Glutamatergic neuron (in vitro differentiated cells): ENCODE data around the gene MS4A15. TPM values are rescaled to one million over a fixed set of nuclear protein-coding genes. Genes with fewer than 3 reads are reported as not detected.

Experiments
- DNase-seq: peaks from one replicate; pipeline ENCODE4 v3.0.0; 2022
- H3K27ac Mint-ChIP-seq: one replicate; pipeline ENCODE4 v1.8.0; 2020; ENCODE audit warnings: mild to moderate bottlenecking, mixed read lengths, inconsistent platforms; ENCODE audit not compliant: unreplicated experiment
- H3K27me3 Mint-ChIP-seq: one replicate; pipeline ENCODE4 v1.8.0; 2020; ENCODE audit warnings: mild to moderate bottlenecking, moderate library complexity, mixed read lengths, inconsistent platforms; ENCODE audit not compliant: unreplicated experiment
- H3K36me3 Mint-ChIP-seq: one replicate; pipeline ENCODE4 v1.8.0; 2020; ENCODE audit warnings: mild to moderate bottlenecking, mixed read lengths, inconsistent platforms; ENCODE audit not compliant: unreplicated experiment
- H3K4me1 Mint-ChIP-seq: one replicate; pipeline ENCODE4 v1.8.0; 2020; ENCODE audit warnings: mild to moderate bottlenecking, low read depth, mixed read lengths, inconsistent platforms; ENCODE audit not compliant: unreplicated experiment
- H3K4me3 Mint-ChIP-seq: one replicate; pipeline ENCODE4 v1.8.0; 2020; ENCODE audit warnings: mild to moderate bottlenecking, mixed read lengths, inconsistent platforms; ENCODE audit not compliant: unreplicated experiment
- H3K9me3 Mint-ChIP-seq: one replicate; pipeline ENCODE4 v1.8.0; 2020; ENCODE audit warnings: mild to moderate bottlenecking, moderate library complexity, mixed read lengths, inconsistent platforms; ENCODE audit not compliant: unreplicated experiment
- total RNA-seq: library from RNA; stranded (reverse); fragmentation: NEBNext Ultra II Directional; extraction: Animal tissue kit (Norgen Biotek cat#: 25700); gene quantifications from one replicate; pipeline ENCODE4 v1.2.1, GENCODE V29; 2021; ENCODE audit not compliant: unreplicated experiment
- TF ChIP-seq, protein P1 (sequence below): fragments of 200-600 bp; sonication (generic); IDR thresholded peaks from one replicate; pipeline ENCODE4 v1.5.0; 2021; ENCODE audit not compliant: partially characterized antibody, unreplicated experiment

Gene MS4A15
- total RNA-seq, 1 donor from 2014 or later = not detected

- Mint-ChIP-seq H3K36me3 (peaks cover 8% of the 10 kb centered on the region), H3K27ac (no peak overlapping the region), H3K27me3 (peaks cover 4% of the 10 kb centered on the region), H3K9me3 (peaks cover 10% of the 10 kb centered on the region), H3K4me1 (no peaks in the 10 kb centered on the region), H3K4me3 (no peak overlapping the region)
- no peak for DNase-seq
- TF ChIP-seq, protein P1, sequence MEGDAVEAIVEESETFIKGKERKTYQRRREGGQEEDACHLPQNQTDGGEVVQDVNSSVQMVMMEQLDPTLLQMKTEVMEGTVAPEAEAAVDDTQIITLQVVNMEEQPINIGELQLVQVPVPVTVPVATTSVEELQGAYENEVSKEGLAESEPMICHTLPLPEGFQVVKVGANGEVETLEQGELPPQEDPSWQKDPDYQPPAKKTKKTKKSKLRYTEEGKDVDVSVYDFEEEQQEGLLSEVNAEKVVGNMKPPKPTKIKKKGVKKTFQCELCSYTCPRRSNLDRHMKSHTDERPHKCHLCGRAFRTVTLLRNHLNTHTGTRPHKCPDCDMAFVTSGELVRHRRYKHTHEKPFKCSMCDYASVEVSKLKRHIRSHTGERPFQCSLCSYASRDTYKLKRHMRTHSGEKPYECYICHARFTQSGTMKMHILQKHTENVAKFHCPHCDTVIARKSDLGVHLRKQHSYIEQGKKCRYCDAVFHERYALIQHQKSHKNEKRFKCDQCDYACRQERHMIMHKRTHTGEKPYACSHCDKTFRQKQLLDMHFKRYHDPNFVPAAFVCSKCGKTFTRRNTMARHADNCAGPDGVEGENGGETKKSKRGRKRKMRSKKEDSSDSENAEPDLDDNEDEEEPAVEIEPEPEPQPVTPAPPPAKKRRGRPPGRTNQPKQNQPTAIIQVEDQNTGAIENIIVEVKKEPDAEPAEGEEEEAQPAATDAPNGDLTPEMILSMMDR = no peak
These were observed 53.0 kb downstream of the MS4A15 start for GRCh38 chr11:60809691-60810090.

DNA sequence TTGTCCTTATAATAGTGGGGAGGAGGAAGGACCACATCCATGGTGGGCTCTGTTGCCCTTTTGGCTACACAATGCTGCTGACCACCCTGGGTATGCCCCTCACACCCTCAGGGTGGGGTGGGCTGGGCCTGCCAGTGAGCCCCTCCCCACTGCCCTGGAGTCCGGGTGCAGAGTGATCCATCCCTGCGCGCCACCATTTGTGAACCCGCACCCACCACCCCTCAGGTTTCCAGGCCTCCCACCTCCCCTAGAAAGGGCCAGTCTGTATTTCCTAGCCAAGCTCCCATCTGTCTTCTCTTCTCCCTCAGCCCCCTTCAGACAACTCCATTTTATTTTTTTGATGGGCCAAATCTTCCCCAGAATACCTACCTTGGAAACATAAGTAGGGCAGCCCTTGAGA is 53.5 kb downstream of the MS4A15 start:
- no peak overlapping the region for H3K4me3 Mint-ChIP-seq
- no peak for DNase-seq
- TF ChIP-seq, protein P1 = no peak
- H3K4me1 Mint-ChIP-seq = no peaks in the 10 kb centered on the region
- no peak overlapping the region for H3K27ac Mint-ChIP-seq
- peaks cover 10% of the 10 kb centered on the region for H3K9me3 Mint-ChIP-seq
- H3K27me3 Mint-ChIP-seq = peaks cover 4% of the 10 kb centered on the region
- H3K36me3 Mint-ChIP-seq = peaks cover 8% of the 10 kb centered on the region

GRCh38 chr11:60810569-60810968 is 53.9 kb downstream of the MS4A15 start:
- Mint-ChIP-seq H3K4me3 (no peak overlapping the region), H3K27ac (no peak overlapping the region), H3K4me1 (no peaks in the 10 kb centered on the region), H3K27me3 (peaks cover 4% of the 10 kb centered on the region), H3K36me3 (peaks cover 6% of the 10 kb centered on the region), H3K9me3 (peaks cover 10% of the 10 kb centered on the region)
- DNase-seq = no peak
- TF ChIP-seq, protein P1 = no peak

DNA sequence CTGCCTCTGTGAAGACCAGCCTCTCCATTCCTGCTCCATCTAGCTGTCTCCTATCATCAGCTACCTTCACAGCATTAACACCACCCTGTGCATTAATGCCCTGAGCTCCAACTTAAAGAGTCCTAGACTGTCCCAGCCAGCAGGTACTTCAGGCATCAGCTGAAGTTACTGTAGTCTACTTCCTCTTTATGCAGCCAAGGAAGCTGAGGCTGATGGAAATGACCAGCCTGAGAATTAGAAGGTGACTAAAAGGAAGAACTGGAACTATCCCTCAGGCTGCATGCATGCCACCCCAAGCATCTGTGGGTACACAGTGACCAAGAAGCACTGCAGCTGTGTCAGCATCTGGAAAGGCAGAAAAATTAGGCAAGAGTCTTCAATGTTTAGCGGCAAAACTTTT is 56.7 kb downstream of the MS4A15 start:
- TF ChIP-seq, protein P1 = no peak
- Mint-ChIP-seq H3K4me1 (no peaks in the 10 kb centered on the region), H3K27me3 (peaks cover 2% of the 10 kb centered on the region), H3K4me3 (no peak overlapping the region), H3K9me3 (peaks cover 11% of the 10 kb centered on the region), H3K27ac (no peak overlapping the region), H3K36me3 (peaks cover 6% of the 10 kb centered on the region)
- no peak for DNase-seq

GRCh38 chr11:60814112-60814511 is 57.4 kb downstream of the MS4A15 start:
- Mint-ChIP-seq H3K9me3 (peaks cover 11% of the 10 kb centered on the region), H3K4me1 (no peaks in the 10 kb centered on the region), H3K27me3 (peaks cover 2% of the 10 kb centered on the region), H3K4me3 (no peak overlapping the region), H3K36me3 (peaks cover 8% of the 10 kb centered on the region), H3K27ac (no peak overlapping the region)
- no peak for DNase-seq
- TF ChIP-seq, protein P1 = no peak
